Activated T-helper 17 cell treated with anti-CD3 and anti-CD28 coated beads, Interleukin-2, amount 50 U/mL, for 72 hours (primary cell): ENCODE measurements around the gene FAM186B. TPM values are rescaled to one million over a fixed set of nuclear protein-coding genes. Genes with fewer than 3 reads are reported as not detected.
"Not testable (repeated sequence)": the region's sequence is repeated elsewhere in the genome, so short reads cannot be mapped to it uniquely, and the experiment has no call there.

ENCODE experiments used
- ATAC-seq: fragments of 150-1000 bp; cut with Tn5 transposase; replicated peaks from 2 replicates; pipeline ENCODE4 v1.10.0; 2021; ENCODE audit warnings: mild to moderate bottlenecking, moderate library complexity
- H3K27ac Mint-ChIP-seq: one replicate; pipeline ENCODE4 v1.8.0; 2022; ENCODE audit warnings: mixed read lengths
- H3K27me3 Mint-ChIP-seq: one replicate; pipeline ENCODE4 v1.8.0; 2022; ENCODE audit warnings: mixed read lengths
- H3K36me3 Mint-ChIP-seq: one replicate; pipeline ENCODE4 v1.8.0; 2022; ENCODE audit warnings: low read depth, mild to moderate bottlenecking, mixed read lengths
- H3K4me1 Mint-ChIP-seq: one replicate; pipeline ENCODE4 v1.8.0; 2022; ENCODE audit warnings: mixed read lengths
- H3K4me3 Mint-ChIP-seq: one replicate; pipeline ENCODE4 v1.8.0; 2022; ENCODE audit warnings: mild to moderate bottlenecking, mixed read lengths
- H3K9me3 Mint-ChIP-seq: one replicate; pipeline ENCODE4 v1.8.0; 2022; ENCODE audit warnings: mixed read lengths
- total RNA-seq, 2 donors: library from RNA; stranded (reverse); gene quantifications; one replicate each; pipeline ENCODE4 v1.2.3, GENCODE V29; 2022

Gene FAM186B
- under 1 TPM in 1 of 2 donors, not detected in 1; 0.11 TPM for total RNA-seq

GRCh38 chr12:49605539-49605938 is at the start of gene FAM186B:
Gene FAM186B (minus strand): TSS chr12:49605639. CDS start chr12:49605477, 162 bp downstream.
- not testable (repeated sequence) for H3K27ac Mint-ChIP-seq, H3K36me3 Mint-ChIP-seq, ATAC-seq

GRCh38 chr12:49654715-49655114 is 49.3 kb upstream of the FAM186B start:
- ATAC-seq = no peak
- Mint-ChIP-seq H3K36me3 (peaks cover 82% of the 10 kb centered on the region), H3K9me3 (no peaks in the 10 kb centered on the region), H3K4me3 (no peak overlapping the region), H3K4me1 (peaks cover 12% of the 10 kb centered on the region), H3K27me3 (no peaks in the 10 kb centered on the region), H3K27ac (peak overlapping the region; percentile 13)

More at GRCh38 chr12:49605539-49605938, at the start of gene FAM186B:
- not testable (repeated sequence) for H3K9me3 Mint-ChIP-seq, H3K4me3 Mint-ChIP-seq, H3K27me3 Mint-ChIP-seq, H3K4me1 Mint-ChIP-seq

- peak overlapping the region; percentile 44 for H3K27ac Mint-ChIP-seq
- H3K9me3 Mint-ChIP-seq = no peaks in the 10 kb centered on the region
- no peak for ATAC-seq
- H3K4me1 Mint-ChIP-seq = peaks cover 18% of the 10 kb centered on the region
- H3K4me3 Mint-ChIP-seq = no peak overlapping the region
- H3K27me3 Mint-ChIP-seq = no peaks in the 10 kb centered on the region
- H3K36me3 Mint-ChIP-seq = peaks cover 86% of the 10 kb centered on the region
Measured at GRCh38 chr12:49652921-49653520, 47.6 kb upstream of the FAM186B start.

- no peak for ATAC-seq
- no peaks in the 10 kb centered on the region for H3K27me3 Mint-ChIP-seq
- H3K4me3 Mint-ChIP-seq = no peak overlapping the region
- H3K4me1 Mint-ChIP-seq = peaks cover 12% of the 10 kb centered on the region
- no peaks in the 10 kb centered on the region for H3K9me3 Mint-ChIP-seq
- peak overlapping the region; percentile 32 for H3K27ac Mint-ChIP-seq
- peaks cover 90% of the 10 kb centered on the region for H3K36me3 Mint-ChIP-seq
Measured at GRCh38 chr12:49651855-49652254, 46.4 kb upstream of the FAM186B start.

GRCh38 chr12:49649892-49650291 is 44.5 kb upstream of the FAM186B start:
- no peak overlapping the region for H3K27ac Mint-ChIP-seq
- H3K36me3 Mint-ChIP-seq = peaks cover 87% of the 10 kb centered on the region
- peaks cover 11% of the 10 kb centered on the region for H3K4me1 Mint-ChIP-seq
- ATAC-seq = no peak
- H3K9me3 Mint-ChIP-seq = no peaks in the 10 kb centered on the region
- no peak overlapping the region for H3K4me3 Mint-ChIP-seq
- H3K27me3 Mint-ChIP-seq = no peaks in the 10 kb centered on the region

- ATAC-seq = no peak
- H3K9me3 Mint-ChIP-seq = no peaks in the 10 kb centered on the region
- H3K4me1 Mint-ChIP-seq = peaks cover 16% of the 10 kb centered on the region
- no peak overlapping the region for H3K4me3 Mint-ChIP-seq
- no peaks in the 10 kb centered on the region for H3K27me3 Mint-ChIP-seq
- peaks cover 87% of the 10 kb centered on the region for H3K36me3 Mint-ChIP-seq
- H3K27ac Mint-ChIP-seq = peak overlapping the region; percentile 28
Measured at GRCh38 chr12:49649445-49649844, 44.0 kb upstream of the FAM186B start.

- Mint-ChIP-seq H3K4me1 (peaks cover 17% of the 10 kb centered on the region), H3K4me3 (no peak overlapping the region), H3K36me3 (peaks cover 83% of the 10 kb centered on the region), H3K27me3 (no peaks in the 10 kb centered on the region), H3K9me3 (no peaks in the 10 kb centered on the region), H3K27ac (peak overlapping the region; percentile 75)
- no peak for ATAC-seq
Measured at GRCh38 chr12:49648712-49649003, 43.2 kb upstream of the FAM186B start.

GRCh38 chr12:49647827-49648711 is 42.6 kb upstream of the FAM186B start:
- H3K4me3 Mint-ChIP-seq = no peak overlapping the region
- H3K27ac Mint-ChIP-seq = peak overlapping the region; percentile 75
- H3K36me3 Mint-ChIP-seq = peaks cover 82% of the 10 kb centered on the region
- H3K4me1 Mint-ChIP-seq = peaks cover 17% of the 10 kb centered on the region
- no peaks in the 10 kb centered on the region for H3K9me3 Mint-ChIP-seq
- ATAC-seq = no peak
- no peaks in the 10 kb centered on the region for H3K27me3 Mint-ChIP-seq

GRCh38 chr12:49646871-49647654 is 41.6 kb upstream of the FAM186B start:
- peaks cover 17% of the 10 kb centered on the region for H3K4me1 Mint-ChIP-seq
- H3K4me3 Mint-ChIP-seq = no peak overlapping the region
- ATAC-seq = no peak
- peaks cover 76% of the 10 kb centered on the region for H3K36me3 Mint-ChIP-seq
- H3K9me3 Mint-ChIP-seq = no peaks in the 10 kb centered on the region
- peak overlapping the region; percentile 75 for H3K27ac Mint-ChIP-seq
- no peaks in the 10 kb centered on the region for H3K27me3 Mint-ChIP-seq

GRCh38 chr12:49646331-49646830 is 40.9 kb upstream of the FAM186B start:
- Mint-ChIP-seq H3K9me3 (no peaks in the 10 kb centered on the region), H3K4me3 (no peak overlapping the region), H3K36me3 (peaks cover 76% of the 10 kb centered on the region), H3K4me1 (peaks cover 17% of the 10 kb centered on the region), H3K27ac (no peak overlapping the region), H3K27me3 (no peaks in the 10 kb centered on the region)
- ATAC-seq = no peak

- H3K4me3 Mint-ChIP-seq = no peak overlapping the region
- H3K27ac Mint-ChIP-seq = peak overlapping the region; percentile 57
- H3K9me3 Mint-ChIP-seq = no peaks in the 10 kb centered on the region
- H3K4me1 Mint-ChIP-seq = peaks cover 17% of the 10 kb centered on the region
- H3K27me3 Mint-ChIP-seq = no peaks in the 10 kb centered on the region
- peaks cover 66% of the 10 kb centered on the region for H3K36me3 Mint-ChIP-seq
- ATAC-seq = no peak
Measured at GRCh38 chr12:49645146-49646039, 40.0 kb upstream of the FAM186B start.

GRCh38 chr12:49644620-49644994 is 39.2 kb upstream of the FAM186B start:
- Mint-ChIP-seq H3K9me3 (no peaks in the 10 kb centered on the region), H3K4me1 (peaks cover 17% of the 10 kb centered on the region), H3K27ac (peak overlapping the region; percentile 57), H3K4me3 (no peak overlapping the region), H3K27me3 (no peaks in the 10 kb centered on the region), H3K36me3 (peaks cover 58% of the 10 kb centered on the region)
- peak; percentile 90 for ATAC-seq

GRCh38 chr12:49643961-49644619 is 38.7 kb upstream of the FAM186B start:
- ATAC-seq = peak; percentile 4
- peak overlapping the region; percentile 57 for H3K27ac Mint-ChIP-seq

More at GRCh38 chr12:49643961-49644619, 38.7 kb upstream of the FAM186B start:
- peaks cover 53% of the 10 kb centered on the region for H3K36me3 Mint-ChIP-seq
- H3K9me3 Mint-ChIP-seq = no peaks in the 10 kb centered on the region
- no peaks in the 10 kb centered on the region for H3K27me3 Mint-ChIP-seq
- H3K4me3 Mint-ChIP-seq = no peak overlapping the region
- peaks cover 13% of the 10 kb centered on the region for H3K4me1 Mint-ChIP-seq
